HepG2 (cell line): Measurements from ENCODE around the gene ITIH1. TPM values are rescaled to one million over a fixed set of nuclear protein-coding genes. Genes with fewer than 3 reads are reported as not detected.

Experiments
- BCL3 ChIP-seq: sonication (generic); formaldehyde crosslinking; IDR thresholded peaks from 2 replicates; pipeline ENCODE4 v1.5.1; 2020; ENCODE audit warnings: mild to moderate bottlenecking, missing genetic modification reagents, moderate library complexity
- IKZF5 ChIP-seq: IDR thresholded peaks from 2 replicates; pipeline ENCODE4 v1.6.1; 2018; ENCODE audit warnings: missing genetic modification reagents, mild to moderate bottlenecking, missing compliant biosample characterization
- KDM1A ChIP-seq: IDR thresholded peaks from 2 replicates; pipeline ENCODE4 v1.6.1; 2016; ENCODE audit warnings: missing compliant biosample characterization
- LCORL ChIP-seq, 2 experiments: fragments of 450-650 bp in 1 of 2; sonication (generic) in 1 of 2; formaldehyde crosslinking in 1 of 2; IDR thresholded peaks; 2 replicates each; pipeline versions ENCODE4 v1.5.0 to v1.6.1; 2017 to 2020; ENCODE audit warnings: antibody characterized with exemption in 1 of 2, missing genetic modification reagents in 1 of 2
- MAFK ChIP-seq, 2 experiments: IDR thresholded peaks in 1 of 2; conservative IDR thresholded peaks in 1 of 2; 2 replicates each; pipeline ENCODE4 v1.6.1; 2011; ENCODE audit warnings: improper control_type of control experiment in 2 of 2, low read length in 2 of 2
- MLX ChIP-seq: IDR thresholded peaks from 2 replicates; pipeline ENCODE4 v1.6.1; 2016
- NFYC ChIP-seq: IDR thresholded peaks from 2 replicates; pipeline ENCODE4 v1.6.1; 2016; ENCODE audit warnings: missing genetic modification reagents, missing compliant biosample characterization
- PLRG1 ChIP-seq: fragments of 450-650 bp; conservative IDR thresholded peaks from 2 replicates; pipeline ENCODE4 v1.6.1; 2016
- SRSF1 ChIP-seq: fragments of 200-400 bp; formaldehyde crosslinking; optimal IDR thresholded peaks from 2 replicates; pipeline ENCODE3; 2017; ENCODE audit warnings: mild to moderate bottlenecking, low read depth, low read length, moderate library complexity
- XRCC5 ChIP-seq: fragments of 200-400 bp; formaldehyde crosslinking; optimal IDR thresholded peaks from 2 replicates; pipeline ENCODE3; 2017; ENCODE audit warnings: mild to moderate bottlenecking, low read length
- ZFP1 ChIP-seq: IDR thresholded peaks from 2 replicates; pipeline ENCODE4 v1.6.1; 2016
- ZMAT5 ChIP-seq: sonication (generic); formaldehyde crosslinking; IDR thresholded peaks from 2 replicates; pipeline ENCODE4 v1.5.0; 2020; ENCODE audit warnings: mild to moderate bottlenecking, low read depth, missing genetic modification reagents, borderline replicate concordance
- ZNF367 ChIP-seq: sonication (generic); formaldehyde crosslinking; IDR thresholded peaks from 2 replicates; pipeline ENCODE4 v1.4.0; 2020; ENCODE audit warnings: missing genetic modification reagents, borderline replicate concordance
- ZNF383 ChIP-seq: sonication (generic); formaldehyde crosslinking; IDR thresholded peaks from 2 replicates; pipeline ENCODE4 v1.4.0; 2020; ENCODE audit warnings: missing genetic modification reagents, mild to moderate bottlenecking, borderline replicate concordance
- ZNF510 ChIP-seq: sonication (generic); formaldehyde crosslinking; IDR thresholded peaks from 2 replicates; pipeline ENCODE4 v1.4.0; 2020; ENCODE audit warnings: low read depth, mild to moderate bottlenecking, missing genetic modification reagents
- ZNF564 ChIP-seq: sonication (generic); formaldehyde crosslinking; IDR thresholded peaks from 2 replicates; pipeline ENCODE4 v1.8.1; 2023; ENCODE audit warnings: mild to moderate bottlenecking, missing genetic modification reagents
- ZNF639 ChIP-seq: conservative IDR thresholded peaks from 2 replicates; pipeline ENCODE4 v1.6.1; 2018; ENCODE audit warnings: missing genetic modification reagents
- ZNF720 ChIP-seq: sonication (generic); formaldehyde crosslinking; IDR thresholded peaks from 2 replicates; pipeline ENCODE4 v1.4.0; 2020; ENCODE audit warnings: missing genetic modification reagents
- ZNF737 ChIP-seq: sonication (generic); formaldehyde crosslinking; IDR thresholded peaks from 2 replicates; pipeline ENCODE4 v1.5.0; 2020; ENCODE audit warnings: missing genetic modification reagents, mild to moderate bottlenecking, borderline replicate concordance
- polyA plus RNA-seq, 8 experiments: library from polyadenylated mRNA; depleted of rRNA in 3 of 8; stranded (reverse) in 7 of 8; unstranded in 1 of 8; fragments of >200 nt; fragmentation: Illumina TruSeq in 4 of 8; extraction: Trizol in 4 of 8; gene quantifications; 2 replicates each; pipeline versions ENCODE4 v1.2.1 to v1.2.3, GENCODE V29; 2011 to 2016; ENCODE audit warnings: low read depth in 4 of 8, missing spikeins in 1 of 8, mixed read lengths in 1 of 8; ENCODE audit not compliant: insufficient read depth in 1 of 8
- total RNA-seq, 5 experiments: library from RNA; depleted of rRNA; stranded (reverse); fragments of >200 nt; fragmentation: Illumina TruSeq; extraction: Trizol; gene quantifications; 2 replicates each; pipeline ENCODE4 v1.2.3, GENCODE V29; 2016; ENCODE audit warnings: low read depth in 1 of 5

Gene ITIH1
- total and polyA plus RNA-seq, 2 of the 13 experiments (the other 11 are each of a cell fraction or from before 2014, with no cell fraction given) = 12.3 to 19.6 TPM

GRCh38 chr3:52774901-52775864 lies 2.2 kb upstream of the ITIH1 start (continued):
- TF ChIP-seq ZNF720 (CRISPR knock-in tag) (no peak), NFYC (no peak; the same call in 1 of the 2 replicates), MAFK (conservative IDR thresholded peaks at IDR 0.05 in 1 of 2, IDR thresholded peaks at IDR 0.05 in 1 of 2; ENCODE audit: low read length in 2 of 2) (peak; percentile 4 to 14; a peak in 1 of 4 replicates), SRSF1 (no peak), LCORL (IDR thresholded peaks at IDR 0.05) (peak; percentile 5; the same call in 1 of the 2 replicates), LCORL (CRISPR knock-in tag; IDR thresholded peaks at IDR 0.05) (peak; percentile 99), ZNF639 (CRISPR knock-in tag) (no peak), PLRG1 (no peak), XRCC5 (no peak), ZMAT5 (CRISPR knock-in tag) (no peak), ZNF564 (CRISPR knock-in tag) (peak; percentile 51; the same call in 1 of the 2 replicates), ZNF737 (CRISPR knock-in tag) (no peak), ZNF383 (CRISPR knock-in tag) (no peak), IKZF5 (CRISPR knock-in tag) (peak; percentile 84), ZNF510 (CRISPR knock-in tag) (no peak; the same call in 1 of the 2 replicates), ZNF367 (CRISPR knock-in tag) (no peak), ZFP1 (peak; percentile 29; the same call in 1 of the 2 replicates), KDM1A (CRISPR knock-in tag) (no peak), BCL3 (CRISPR knock-in tag) (0 out of 2 replicates have a peak, but pooled peaks have one; percentile 62), MLX (CRISPR knock-in tag) (peak; percentile 85; the same call in 1 of the 2 replicates)
